Kidney (tissue), 14 donors: ENCODE measurements around the gene TTLL9. TPM values are rescaled to one million over a fixed set of nuclear protein-coding genes. Genes with fewer than 3 reads are reported as not detected.

ENCODE experiments used
- DNase-seq, 5 donors: peaks; one replicate each; pipeline ENCODE4 v3.0.0-alpha.2; 2013 to 2020
- FAIRE-seq: peaks from 2 replicates; lab custom pipeline; 2012; peaks lifted over from hg19 to GRCh38; lab: Jason Lieb, UNC
- H3K27ac ChIP-seq, 2 donors: one replicate each; pipeline ENCODE4 v1.7.0; 2013; ENCODE audit warnings: low read depth in 2 of 2, low read length in 2 of 2, inconsistent platforms in 1 of 2
- H3K27me3 ChIP-seq: one replicate; pipeline ENCODE4 v1.7.1; 2013; ENCODE audit warnings: low read length, inconsistent platforms; ENCODE audit not compliant: control insufficient read depth, insufficient read depth
- H3K36me3 ChIP-seq, 3 donors: one replicate each; pipeline versions ENCODE4 v1.7.0 to v1.7.1; 2013; ENCODE audit warnings: low read length in 3 of 3, control low read depth in 1 of 3, inconsistent platforms in 1 of 3; ENCODE audit not compliant: insufficient read depth in 3 of 3, control insufficient read depth in 2 of 3
- H3K4me1 ChIP-seq, 3 donors: one replicate each; pipeline versions ENCODE4 v1.7.0 to v1.7.1; 2013; ENCODE audit warnings: low read length in 3 of 3, inconsistent platforms in 1 of 3, low read depth in 1 of 3; ENCODE audit not compliant: control insufficient read depth in 2 of 3, insufficient read depth in 2 of 3
- H3K4me3 ChIP-seq, 3 donors: one replicate each; pipeline versions ENCODE4 v1.7.0 to v1.8.1; 2013; ENCODE audit warnings: low read length in 3 of 3, control low read depth in 1 of 3, inconsistent platforms in 1 of 3
- H3K9ac ChIP-seq, 3 donors: one replicate each; pipeline versions ENCODE4 v1.7.0 to v1.7.1; 2013; ENCODE audit warnings: low read length in 3 of 3, control low read depth in 1 of 3, inconsistent platforms in 1 of 3
- H3K9me3 ChIP-seq, 3 donors: one replicate each; pipeline versions ENCODE4 v1.7.0 to v1.7.1; 2013; ENCODE audit warnings: low read length in 3 of 3, control low read depth in 1 of 3, inconsistent platforms in 1 of 3; ENCODE audit not compliant: control insufficient read depth in 2 of 3, insufficient read depth in 1 of 3
- CTCF ChIP-seq: IDR thresholded peaks from 3 replicates; pipeline ENCODE4 v1.5.1; 2012; ENCODE audit warnings: mild to moderate bottlenecking, moderate library complexity, borderline replicate concordance; ENCODE audit not compliant: insufficient read depth; ENCODE audit errors: extremely low read depth
- intact Hi-C: fragments of 100-400 bp; cut with DNase I; formaldehyde crosslinking; loops from one replicate; pipeline ENCODE4 v1.11.1; 2022
- polyA plus RNA-seq: library from polyadenylated mRNA; stranded (reverse); fragments of 350-450 nt; fragmentation: Illumina TruSeq; extraction: RNeasy Lipid Tissue Mini Kit (QIAGEN cat#74804); gene quantifications from one replicate; pipeline ENCODE4 v1.2.3, GENCODE V29; 2014; ENCODE audit warnings: low read depth, low replicate concordance; ENCODE audit not compliant: insufficient read depth
- total RNA-seq: library from RNA; stranded (reverse); fragmentation: NEBNext Ultra II Directional; extraction: Animal tissue kit (Norgen Biotek cat#: 25700); gene quantifications from one replicate; pipeline ENCODE4 v1.2.1, GENCODE V29; 2021
- donor health status: control.
- donor health status: control.
- donor health status: control.
- donor health status: control.
- donor health status: control.
- donor health status: DM: yes; HTN: yes; CAD: no.
- donor health status: Normal renal cell carcinoma (clear cell type).

TTLL9 gene
- total and polyA plus RNA-seq, 2 donors from 2014 or later, result 0.82 to 1.9 TPM

- H3K27ac ChIP-seq, result no peak overlapping the region
- no peaks in the 10 kb centered on the region for H3K9me3 ChIP-seq
- no peak overlapping the region for H3K9ac ChIP-seq
- DNase-seq, result no peak
- H3K4me3 ChIP-seq, result no peak overlapping the region
- no peak for FAIRE-seq
- H3K4me1 ChIP-seq, result peaks cover 0 to 2% (median 0%) of the 10 kb centered on the region in 3 donors
- H3K27me3 ChIP-seq, result no peaks in the 10 kb centered on the region
- intact Hi-C loops, result no loop called here
- TF ChIP-seq CTCF, result no peak
- H3K36me3 ChIP-seq, result no peaks in the 10 kb centered on the region
These were observed 96.7 kb downstream of the TTLL9 start for GRCh38 chr20:31966991-31967655.

GRCh38 chr20:31967830-31968249, 97.4 kb downstream of the TTLL9 start, which contains the start of gene XKR7:
Gene XKR7 (plus strand): TSS chr20:31968151. CDS start chr20:31968176, 25 bp downstream.
- peak within 1 kb of the TSS in 1 of 3 donors; percentile 56 for H3K4me3 ChIP-seq
- intact Hi-C loops, result no loop called here

GRCh38 chr20:31968291-31969126, 98.1 kb downstream of the TTLL9 start:
- no peak overlapping the region for H3K27ac ChIP-seq
- peak overlapping the region in 1 of 3 donors; percentile 56 for H3K4me3 ChIP-seq
- intact Hi-C loops, result no loop called here
- no peaks in the 10 kb centered on the region for H3K9me3 ChIP-seq
- peak; percentile 92 to 94 (median 94) for DNase-seq
- TF ChIP-seq CTCF, result no peak
- FAIRE-seq, result no peak
- H3K9ac ChIP-seq, result no peak overlapping the region
- H3K27me3 ChIP-seq, result no peaks in the 10 kb centered on the region
- peaks cover 0 to 2% (median 0%) of the 10 kb centered on the region in 3 donors for H3K4me1 ChIP-seq
- H3K36me3 ChIP-seq, result no peaks in the 10 kb centered on the region

More at GRCh38 chr20:31967830-31968249, 97.4 kb downstream of the TTLL9 start, which contains the start of gene XKR7:
- Histone ChIP-seq H3K4me1 (peaks cover 0 to 2% (median 0%) of the 10 kb centered on the region in 3 donors), H3K36me3 (no peaks in the 10 kb centered on the region), H3K27me3 (no peaks in the 10 kb centered on the region), H3K9ac (no peak within 1 kb of the TSS), H3K9me3 (no peaks in the 10 kb centered on the region), H3K27ac (no peak within 1 kb of the TSS)
- no peak for TF ChIP-seq CTCF
- DNase-seq, result peak in 2 of 5 donors; percentile 20 to 68
- no peak for FAIRE-seq
